Neural progenitor cell (in vitro differentiated cells): ENCODE results near the gene KDM2B. TPM values are rescaled to one million over a fixed set of nuclear protein-coding genes. Genes with fewer than 3 reads are reported as not detected.

ENCODE experiments used
- DNase-seq: peaks from one replicate; pipeline ENCODE4 v3.0.0-alpha.2; 2016; ENCODE audit warnings: low spot score
- H2AFZ ChIP-seq: fragments of 200-600 bp; sonication (generic); replicated peaks from 2 replicates; pipeline ENCODE4 v1.6.1; 2016; ENCODE audit warnings: antibody characterized with exemption
- H3F3A ChIP-seq: fragments of 200-600 bp; sonication (generic); 2 replicates; pipeline ENCODE4 v1.6.1; 2016; ENCODE audit warnings: antibody characterized with exemption, low read depth
- H3K27ac ChIP-seq: fragments of 200-600 bp; sonication (generic); 2 replicates; pipeline ENCODE4 v1.5.1; 2016; ENCODE audit warnings: mild to moderate bottlenecking
- H3K27me3 ChIP-seq: fragments of 200-600 bp; sonication (generic); 2 replicates; pipeline ENCODE4 v1.6.1; 2016; ENCODE audit warnings: mild to moderate bottlenecking, moderate library complexity
- H3K36me3 ChIP-seq: fragments of 200-600 bp; sonication (generic); 2 replicates; pipeline ENCODE4 v1.5.1; 2016
- H3K4me1 ChIP-seq: fragments of 200-600 bp; sonication (generic); 2 replicates; pipeline ENCODE4 v1.6.1; 2016; ENCODE audit warnings: mixed run types
- H3K4me2 ChIP-seq: fragments of 200-600 bp; sonication (generic); 2 replicates; pipeline ENCODE4 v1.6.1; 2016
- H3K4me3 ChIP-seq: fragments of 200-600 bp; sonication (generic); 2 replicates; pipeline ENCODE4 v1.5.1; 2016
- H3K79me2 ChIP-seq: fragments of 200-600 bp; sonication (generic); 2 replicates; pipeline ENCODE4 v1.6.1; 2016; ENCODE audit warnings: low read depth
- H3K9ac ChIP-seq: fragments of 200-600 bp; sonication (generic); 2 replicates; pipeline ENCODE4 v1.6.1; 2016
- H3K9me3 ChIP-seq: fragments of 200-600 bp; sonication (generic); 2 replicates; pipeline ENCODE4 v1.5.1; 2016; ENCODE audit warnings: low read depth
- H4K20me1 ChIP-seq: fragments of 200-600 bp; sonication (generic); 2 replicates; pipeline ENCODE4 v1.6.1; 2016; ENCODE audit warnings: low read depth
- H3K27ac Mint-ChIP-seq: 3 replicates; pipeline ENCODE4 v1.8.0; 2021; ENCODE audit warnings: mixed read lengths
- H3K27me3 Mint-ChIP-seq: 2 replicates; pipeline ENCODE4 v1.8.0; 2022; ENCODE audit warnings: low read depth, mild to moderate bottlenecking, inconsistent platforms, moderate library complexity, mixed read lengths; ENCODE audit not compliant: insufficient read depth
- H3K36me3 Mint-ChIP-seq: 3 replicates; pipeline ENCODE4 v1.8.0; 2021; ENCODE audit warnings: mixed read lengths
- H3K4me1 Mint-ChIP-seq: 3 replicates; pipeline ENCODE4 v1.8.0; 2021; ENCODE audit warnings: mixed read lengths
- H3K4me3 Mint-ChIP-seq: 3 replicates; pipeline ENCODE4 v1.8.0; 2021; ENCODE audit warnings: mild to moderate bottlenecking, moderate library complexity, mixed read lengths
- H3K9me3 Mint-ChIP-seq: 3 replicates; pipeline ENCODE4 v1.8.0; 2020; ENCODE audit warnings: mixed read lengths
- CTCF ChIP-seq: fragments of 200-600 bp; sonication (generic); IDR thresholded peaks from 2 replicates; pipeline ENCODE4 v1.5.1; 2017; ENCODE audit warnings: antibody characterized with exemption, mild to moderate bottlenecking
- EZH2 ChIP-seq: fragments of 200-600 bp; sonication (generic); IDR thresholded peaks from 2 replicates; pipeline ENCODE4 v1.6.1; 2017; ENCODE audit warnings: antibody characterized with exemption, mild to moderate bottlenecking, moderate library complexity
- EZH2phosphoT487 ChIP-seq: fragments of 200-600 bp; sonication (generic); IDR thresholded peaks from 2 replicates; pipeline ENCODE4 v1.6.1; 2017; ENCODE audit warnings: antibody characterized with exemption
- total RNA-seq: library from RNA; depleted of rRNA; stranded (reverse); fragments of >200 nt; gene quantifications from 2 replicates; pipeline ENCODE4 v1.2.3, GENCODE V29; 2015; ENCODE audit warnings: low replicate concordance

KDM2B gene
- total RNA-seq, 1 donor from 2014 or later: 85.3 TPM

GRCh38 chr12:121483949-121484348, 96.9 kb downstream of the KDM2B start:
- Mint-ChIP-seq H3K9me3 (no peaks in the 10 kb centered on the region), H3K27ac (peak overlapping the region; percentile 22), H3K4me3 (no peak overlapping the region), H3K27me3 (peaks cover 2% of the 10 kb centered on the region), H3K36me3 (peaks cover 25% of the 10 kb centered on the region), H3K4me1 (peaks cover 11% of the 10 kb centered on the region)
- Histone ChIP-seq H3K4me3 (no peak overlapping the region), H3K79me2 (peaks cover 45% of the 10 kb centered on the region), H3K9me3 (no peaks in the 10 kb centered on the region), H3K4me1 (no peaks in the 10 kb centered on the region), H3K27ac (no peak overlapping the region), H3K36me3 (no peaks in the 10 kb centered on the region), H2AFZ (no peak overlapping the region), H3F3A (no peaks in the 10 kb centered on the region), H3K27me3 (no peaks in the 10 kb centered on the region), H4K20me1 (peaks cover 36% of the 10 kb centered on the region), H3K4me2 (no peak overlapping the region), H3K9ac (no peak overlapping the region)
- TF ChIP-seq EZH2 (no peak), EZH2phosphoT487 (no peak), CTCF (no peak)
- no peak for DNase-seq

- no peak overlapping the region for H3K4me2 ChIP-seq
- H3K4me1 ChIP-seq: peaks cover 12% of the 10 kb centered on the region
- H3K36me3 Mint-ChIP-seq: peaks cover 7% of the 10 kb centered on the region
Measured at GRCh38 chr12:121476477-121476876, 104.3 kb downstream of the KDM2B start.

GRCh38 chr12:121475279-121475678, 105.5 kb downstream of the KDM2B start:
- Mint-ChIP-seq H3K27ac (no peak overlapping the region), H3K4me3 (no peak overlapping the region), H3K36me3 (peaks cover 2% of the 10 kb centered on the region), H3K9me3 (no peaks in the 10 kb centered on the region), H3K27me3 (peaks cover 9% of the 10 kb centered on the region), H3K4me1 (no peaks in the 10 kb centered on the region)
- Histone ChIP-seq H3K4me1 (peaks cover 12% of the 10 kb centered on the region), H3K4me3 (no peak overlapping the region), H3K4me2 (no peak overlapping the region), H3K9ac (no peak overlapping the region), H3K27ac (no peak overlapping the region), H3K36me3 (no peaks in the 10 kb centered on the region), H3K9me3 (no peaks in the 10 kb centered on the region), H3K27me3 (no peaks in the 10 kb centered on the region), H4K20me1 (peaks cover 72% of the 10 kb centered on the region), H3F3A (no peaks in the 10 kb centered on the region), H2AFZ (no peak overlapping the region), H3K79me2 (peaks cover 35% of the 10 kb centered on the region)
- no peak for DNase-seq
- TF ChIP-seq EZH2phosphoT487 (no peak), EZH2 (no peak), CTCF (no peak)

More at GRCh38 chr12:121476477-121476876, 104.3 kb downstream of the KDM2B start:
- Histone ChIP-seq H3K27ac (no peak overlapping the region), H3K9ac (no peak overlapping the region), H4K20me1 (peaks cover 60% of the 10 kb centered on the region), H3K9me3 (no peaks in the 10 kb centered on the region), H3K27me3 (no peaks in the 10 kb centered on the region), H3F3A (no peaks in the 10 kb centered on the region), H3K79me2 (peaks cover 35% of the 10 kb centered on the region), H3K36me3 (no peaks in the 10 kb centered on the region), H3K4me3 (no peak overlapping the region), H2AFZ (no peak overlapping the region)
- Mint-ChIP-seq H3K9me3 (no peaks in the 10 kb centered on the region), H3K27me3 (peaks cover 4% of the 10 kb centered on the region), H3K4me3 (no peak overlapping the region), H3K27ac (no peak overlapping the region), H3K4me1 (no peaks in the 10 kb centered on the region)
- no peak for TF ChIP-seq EZH2
- TF ChIP-seq CTCF: no peak
- no peak for TF ChIP-seq EZH2phosphoT487
- no peak for DNase-seq
